ENCODE results near the gene WDR70.

DNA sequence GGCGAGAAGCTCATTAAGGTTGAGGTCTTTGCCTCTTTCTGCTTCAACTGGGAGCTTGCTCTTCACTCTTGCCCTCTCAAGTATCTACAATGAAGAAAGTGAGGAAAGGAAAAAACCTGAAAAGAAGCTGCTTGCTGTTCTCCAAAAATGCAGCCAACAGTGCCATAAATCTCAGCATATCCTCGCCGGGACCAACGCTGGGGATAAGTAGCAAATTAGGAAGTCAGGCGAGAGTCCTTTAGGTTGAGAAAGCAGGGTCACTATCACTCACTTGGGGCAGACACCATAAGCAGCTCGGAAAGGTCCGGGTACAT, 8.6 kb upstream of the WDR70 start:
- TF ChIP-seq, protein P1, sequence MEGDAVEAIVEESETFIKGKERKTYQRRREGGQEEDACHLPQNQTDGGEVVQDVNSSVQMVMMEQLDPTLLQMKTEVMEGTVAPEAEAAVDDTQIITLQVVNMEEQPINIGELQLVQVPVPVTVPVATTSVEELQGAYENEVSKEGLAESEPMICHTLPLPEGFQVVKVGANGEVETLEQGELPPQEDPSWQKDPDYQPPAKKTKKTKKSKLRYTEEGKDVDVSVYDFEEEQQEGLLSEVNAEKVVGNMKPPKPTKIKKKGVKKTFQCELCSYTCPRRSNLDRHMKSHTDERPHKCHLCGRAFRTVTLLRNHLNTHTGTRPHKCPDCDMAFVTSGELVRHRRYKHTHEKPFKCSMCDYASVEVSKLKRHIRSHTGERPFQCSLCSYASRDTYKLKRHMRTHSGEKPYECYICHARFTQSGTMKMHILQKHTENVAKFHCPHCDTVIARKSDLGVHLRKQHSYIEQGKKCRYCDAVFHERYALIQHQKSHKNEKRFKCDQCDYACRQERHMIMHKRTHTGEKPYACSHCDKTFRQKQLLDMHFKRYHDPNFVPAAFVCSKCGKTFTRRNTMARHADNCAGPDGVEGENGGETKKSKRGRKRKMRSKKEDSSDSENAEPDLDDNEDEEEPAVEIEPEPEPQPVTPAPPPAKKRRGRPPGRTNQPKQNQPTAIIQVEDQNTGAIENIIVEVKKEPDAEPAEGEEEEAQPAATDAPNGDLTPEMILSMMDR (IDR thresholded peaks at IDR 0.05 in 2 of 3, conservative IDR thresholded peaks at IDR 0.05 in 1 of 3; ENCODE audit: control insufficient read depth in 2 of 3, extremely low read depth in 1 of 3, insufficient read depth in 1 of 3, low read depth in 3 of 3, low read length in 3 of 3), result no peak
- TF ChIP-seq IKZF1 (conservative IDR thresholded peaks at IDR 0.05) (no peak), SRF (IDR thresholded peaks at IDR 0.05; ENCODE audit: low read depth in 2 of 2, low read length in 2 of 2) (no peak), GABPA (IDR thresholded peaks at IDR 0.05; ENCODE audit: low read depth) (no peak), MYC (IDR thresholded peaks at IDR 0.05; ENCODE audit: insufficient read depth, insufficient read length, insufficient replicate concordance, low read length, severe bottlenecking) (no peak), POLR2A (IDR thresholded peaks at IDR 0.05; ENCODE audit: low read depth, low read length) (no peak), RFX5 (IDR thresholded peaks at IDR 0.05; ENCODE audit: low read depth, low read length) (no peak), ZZZ3 (IDR thresholded peaks at IDR 0.05; ENCODE audit: control insufficient read depth, insufficient read length, low read depth) (no peak)
- TF ChIP-seq, protein P2, sequence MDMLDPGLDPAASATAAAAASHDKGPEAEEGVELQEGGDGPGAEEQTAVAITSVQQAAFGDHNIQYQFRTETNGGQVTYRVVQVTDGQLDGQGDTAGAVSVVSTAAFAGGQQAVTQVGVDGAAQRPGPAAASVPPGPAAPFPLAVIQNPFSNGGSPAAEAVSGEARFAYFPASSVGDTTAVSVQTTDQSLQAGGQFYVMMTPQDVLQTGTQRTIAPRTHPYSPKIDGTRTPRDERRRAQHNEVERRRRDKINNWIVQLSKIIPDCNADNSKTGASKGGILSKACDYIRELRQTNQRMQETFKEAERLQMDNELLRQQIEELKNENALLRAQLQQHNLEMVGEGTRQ (IDR thresholded peaks at IDR 0.05; ENCODE audit: borderline replicate concordance, low read depth, low read length), result no peak
- TF ChIP-seq, protein P3, sequence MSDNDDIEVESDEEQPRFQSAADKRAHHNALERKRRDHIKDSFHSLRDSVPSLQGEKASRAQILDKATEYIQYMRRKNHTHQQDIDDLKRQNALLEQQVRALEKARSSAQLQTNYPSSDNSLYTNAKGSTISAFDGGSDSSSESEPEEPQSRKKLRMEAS (IDR thresholded peaks at IDR 0.05; ENCODE audit: low read depth, low read length), result no peak
- TF ChIP-seq, protein P4, sequence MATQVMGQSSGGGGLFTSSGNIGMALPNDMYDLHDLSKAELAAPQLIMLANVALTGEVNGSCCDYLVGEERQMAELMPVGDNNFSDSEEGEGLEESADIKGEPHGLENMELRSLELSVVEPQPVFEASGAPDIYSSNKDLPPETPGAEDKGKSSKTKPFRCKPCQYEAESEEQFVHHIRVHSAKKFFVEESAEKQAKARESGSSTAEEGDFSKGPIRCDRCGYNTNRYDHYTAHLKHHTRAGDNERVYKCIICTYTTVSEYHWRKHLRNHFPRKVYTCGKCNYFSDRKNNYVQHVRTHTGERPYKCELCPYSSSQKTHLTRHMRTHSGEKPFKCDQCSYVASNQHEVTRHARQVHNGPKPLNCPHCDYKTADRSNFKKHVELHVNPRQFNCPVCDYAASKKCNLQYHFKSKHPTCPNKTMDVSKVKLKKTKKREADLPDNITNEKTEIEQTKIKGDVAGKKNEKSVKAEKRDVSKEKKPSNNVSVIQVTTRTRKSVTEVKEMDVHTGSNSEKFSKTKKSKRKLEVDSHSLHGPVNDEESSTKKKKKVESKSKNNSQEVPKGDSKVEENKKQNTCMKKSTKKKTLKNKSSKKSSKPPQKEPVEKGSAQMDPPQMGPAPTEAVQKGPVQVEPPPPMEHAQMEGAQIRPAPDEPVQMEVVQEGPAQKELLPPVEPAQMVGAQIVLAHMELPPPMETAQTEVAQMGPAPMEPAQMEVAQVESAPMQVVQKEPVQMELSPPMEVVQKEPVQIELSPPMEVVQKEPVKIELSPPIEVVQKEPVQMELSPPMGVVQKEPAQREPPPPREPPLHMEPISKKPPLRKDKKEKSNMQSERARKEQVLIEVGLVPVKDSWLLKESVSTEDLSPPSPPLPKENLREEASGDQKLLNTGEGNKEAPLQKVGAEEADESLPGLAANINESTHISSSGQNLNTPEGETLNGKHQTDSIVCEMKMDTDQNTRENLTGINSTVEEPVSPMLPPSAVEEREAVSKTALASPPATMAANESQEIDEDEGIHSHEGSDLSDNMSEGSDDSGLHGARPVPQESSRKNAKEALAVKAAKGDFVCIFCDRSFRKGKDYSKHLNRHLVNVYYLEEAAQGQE (IDR thresholded peaks at IDR 0.05; ENCODE audit: low read depth, low read length), result no peak

Measured in GM12878 (cell line).